GM13977 (cell line): ENCODE measurements around the gene RNLS.
A peak's percentile ranks its signal among the peaks of the same experiment; 100 is the strongest.

ENCODE experiments used
- DNase-seq: peaks from one replicate; pipeline ENCODE4 v3.0.0; 2012; ENCODE audit warnings: low spot score
- CTCF ChIP-seq: IDR thresholded peaks from 2 replicates; pipeline ENCODE4 v1.5.1; 2012; ENCODE audit warnings: mild to moderate bottlenecking, control low read depth; ENCODE audit not compliant: insufficient read depth; ENCODE audit errors: extremely low read depth, missing control alignments
- in situ Hi-C: fragments of 300-500 bp; cut with MboI; formaldehyde crosslinking; loops from one replicate; pipeline ENCODE4 v1.12.0; 2022; ENCODE audit warnings: low sequenced_read_pairs, low pct_unique_long_range_greater_than_20kb, mixed read lengths, inconsistent platforms; ENCODE audit not compliant: unreplicated experiment

The RNLS gene

DNA sequence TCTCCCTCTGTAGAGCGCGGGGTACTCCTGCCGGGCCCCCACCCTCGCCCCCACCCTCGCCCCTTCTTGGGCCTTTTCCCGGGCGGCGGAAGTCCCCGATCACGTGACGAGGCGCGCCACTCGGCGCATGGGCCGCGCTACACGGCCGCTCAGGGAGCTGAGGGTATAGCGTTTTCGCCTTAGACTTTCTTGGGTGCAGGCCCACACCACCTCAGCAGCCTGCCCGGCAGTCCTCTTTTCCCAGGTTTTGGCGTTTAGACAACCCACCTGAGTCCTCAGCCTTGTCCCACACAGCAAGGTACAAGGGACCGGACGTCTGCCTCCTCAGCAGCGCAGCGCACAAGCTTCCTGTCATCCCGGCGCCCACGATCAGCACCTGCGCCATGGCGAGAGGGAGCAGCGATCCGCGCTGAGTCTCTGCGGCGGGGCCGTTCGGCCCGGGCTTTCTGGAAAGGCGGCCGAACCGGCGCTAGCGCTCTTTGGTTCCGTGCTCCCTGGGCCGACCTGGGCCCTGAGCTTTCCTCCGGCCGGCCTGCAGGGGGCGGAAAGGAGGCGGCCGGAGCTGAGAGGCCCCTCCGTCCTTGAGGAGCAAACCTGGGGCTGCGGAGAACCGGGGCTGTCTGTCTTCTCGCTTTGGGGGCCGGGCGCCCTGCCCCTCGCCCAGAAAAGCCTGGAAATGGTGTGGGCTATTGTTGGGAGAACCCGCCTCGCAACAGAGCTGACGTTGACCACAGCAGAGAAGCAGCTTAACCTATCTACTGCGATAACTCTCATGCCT lies at the start of gene RNLS:
TSS of gene RNLS (minus strand) at position 513 of the 778 bp plus-strand sequence.
- TF ChIP-seq CTCF = peak; percentile 86
- in situ Hi-C loops = no loop called here
- DNase-seq = peak; percentile 60

- in situ Hi-C loops = no loop called here
- DNase-seq = no peak
Measured at GRCh38 chr10:88624840-88625239, 41.7 kb upstream of the RNLS start.

GRCh38 chr10:88623835-88624234 lies 40.7 kb upstream of the RNLS start:
- no peak for DNase-seq
- TF ChIP-seq CTCF = no peak
- in situ Hi-C loops = no loop called here

More at GRCh38 chr10:88624840-88625239, 41.7 kb upstream of the RNLS start:
- no peak for TF ChIP-seq CTCF

DNA sequence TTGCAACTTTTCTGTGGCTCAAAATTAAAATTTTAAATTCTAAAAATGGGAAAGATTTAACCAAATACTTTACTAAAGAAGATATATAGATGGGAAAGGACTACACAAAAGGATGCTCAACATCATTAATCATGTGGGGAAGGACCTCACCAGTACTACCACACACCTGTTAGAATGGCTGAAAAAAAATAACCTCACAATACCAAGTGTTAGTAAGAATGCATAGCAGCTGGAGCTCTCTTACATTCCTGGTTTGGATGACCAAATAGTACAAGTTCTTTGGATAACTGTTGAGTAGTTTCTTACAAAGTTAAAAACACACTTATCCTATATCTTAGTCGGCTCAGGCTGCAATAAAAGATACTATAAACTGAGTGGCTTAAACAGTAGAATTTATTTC lies 37.3 kb upstream of the RNLS start:
- no peak for TF ChIP-seq CTCF
- DNase-seq = no peak
- in situ Hi-C loops = no loop called here

DNA sequence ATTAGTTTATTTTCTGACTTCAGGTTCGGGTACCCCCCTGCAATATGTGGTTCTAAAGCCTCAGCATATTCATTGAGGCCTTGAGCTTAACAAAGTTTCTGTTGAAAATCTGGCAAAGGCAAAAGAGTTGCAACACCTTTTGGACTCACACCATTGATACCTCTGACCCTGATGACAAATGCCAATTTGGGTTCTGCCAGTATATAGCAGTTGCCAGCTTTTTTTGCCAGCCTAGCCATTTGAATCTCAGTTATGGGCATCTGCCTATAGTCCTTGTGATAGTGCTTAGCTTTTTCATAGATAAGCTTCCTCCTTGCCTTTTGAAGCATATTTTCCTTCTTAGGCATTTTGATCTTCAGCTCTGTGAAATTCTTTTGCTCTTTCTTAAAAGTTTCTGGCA lies 35.4 kb upstream of the RNLS start:
- in situ Hi-C loops = no loop called here
- DNase-seq = no peak
- no peak for TF ChIP-seq CTCF

DNA sequence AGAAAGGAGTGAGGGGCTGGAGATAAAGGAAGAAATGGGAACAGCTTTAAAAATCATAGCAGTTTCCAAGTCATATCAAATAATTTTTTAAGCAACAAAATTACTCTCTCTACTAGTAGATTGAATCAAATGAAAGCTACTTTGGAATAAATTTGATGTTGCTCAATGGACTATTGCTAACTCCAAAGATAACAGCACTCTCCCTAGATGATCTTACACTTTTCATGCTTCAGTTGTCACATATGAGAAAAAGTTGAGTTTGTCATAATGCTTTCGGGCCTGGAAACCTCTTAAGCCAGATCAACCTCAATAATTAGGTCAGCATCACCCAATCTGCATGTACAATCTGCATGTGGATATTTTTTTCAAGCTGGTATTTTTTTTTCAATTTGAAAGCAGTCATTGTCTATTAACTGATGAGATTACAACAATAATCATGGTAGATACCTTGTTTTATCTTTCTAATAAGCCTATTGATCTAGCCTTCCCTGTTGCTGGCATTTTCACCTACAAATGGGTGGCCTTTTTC lies 34.7 kb upstream of the RNLS start:
- no peak for DNase-seq
- no peak for TF ChIP-seq CTCF
- in situ Hi-C loops = no loop called here
